Erythroblast (primary cell): Measurements from ENCODE around the gene PTPN5.

Experiments used
- GATA1 ChIP-seq: IDR thresholded peaks from 2 replicates; pipeline ENCODE4 v1.6.1; 2011; ENCODE audit warnings: low read depth, mild to moderate bottlenecking, control low read depth, low read length, moderate library complexity
- POLR2A ChIP-seq: IDR thresholded peaks from 2 replicates; pipeline ENCODE4 v1.6.1; 2011; ENCODE audit warnings: mild to moderate bottlenecking, low read length

- no peak for TF ChIP-seq POLR2A
- TF ChIP-seq GATA1, result no peak
Observed at GRCh38 chr11:18710545-18710944, 81.1 kb downstream of the PTPN5 start.
